H9 (cell line): Measurements from ENCODE around the gene STRIT1. TPM values are rescaled to one million over a fixed set of nuclear protein-coding genes. Genes with fewer than 3 reads are reported as not detected.

ENCODE experiments used
- DNase-seq: peaks from one replicate; pipeline ENCODE4 v3.0.0-alpha.2; 2017
- H2AFZ ChIP-seq: one replicate; pipeline ENCODE4 v1.6.1; 2013; ENCODE audit warnings: mild to moderate bottlenecking, low read length, control low read depth, moderate library complexity
- H2AK5ac ChIP-seq: 2 replicates; pipeline ENCODE4 v1.6.1; 2013; ENCODE audit warnings: low read length, control low read depth, mixed read lengths; ENCODE audit not compliant: insufficient read length
- H2BK120ac ChIP-seq: one replicate; pipeline ENCODE4 v1.6.1; 2013; ENCODE audit warnings: low read depth, mild to moderate bottlenecking, low read length, control low read depth, inconsistent platforms; ENCODE audit not compliant: poor library complexity, severe bottlenecking
- H2BK12ac ChIP-seq: 2 replicates; pipeline ENCODE4 v1.6.1; 2013; ENCODE audit warnings: low read length, control low read depth, mixed read lengths, low read depth; ENCODE audit not compliant: insufficient read length
- H2BK15ac ChIP-seq: 2 replicates; pipeline ENCODE4 v1.6.1; 2013; ENCODE audit warnings: low read depth, low read length, control low read depth
- H2BK20ac ChIP-seq: one replicate; pipeline ENCODE4 v1.6.1; 2013; ENCODE audit warnings: low read depth, mild to moderate bottlenecking, low read length, control low read depth, inconsistent platforms; ENCODE audit not compliant: poor library complexity, severe bottlenecking
- H2BK5ac ChIP-seq: 2 replicates; pipeline ENCODE4 v1.6.1; 2013; ENCODE audit warnings: low read length, control low read depth, mixed read lengths; ENCODE audit not compliant: insufficient read length
- H3K14ac ChIP-seq: 2 replicates; pipeline ENCODE4 v1.6.1; 2013; ENCODE audit warnings: low read length, control low read depth; ENCODE audit not compliant: insufficient read depth
- H3K18ac ChIP-seq: 2 replicates; pipeline ENCODE4 v1.6.1; 2013; ENCODE audit warnings: low read depth, mild to moderate bottlenecking, mixed read lengths, low read length, control low read depth; ENCODE audit not compliant: insufficient read length
- H3K23ac ChIP-seq: 2 replicates; pipeline ENCODE4 v1.6.1; 2013; ENCODE audit warnings: low read length, control low read depth, mixed read lengths, low read depth; ENCODE audit not compliant: insufficient read length
- H3K23me2 ChIP-seq: 2 replicates; pipeline ENCODE4 v1.6.1; 2013; ENCODE audit warnings: low read depth, mild to moderate bottlenecking, mixed read lengths, low read length, control low read depth; ENCODE audit not compliant: insufficient read length, poor library complexity, severe bottlenecking
- H3K27ac ChIP-seq: 2 replicates; pipeline ENCODE4 v1.5.1; 2013; ENCODE audit warnings: low read length, control low read depth, mixed read lengths, low read depth; ENCODE audit not compliant: insufficient read length
- H3K27me3 ChIP-seq: 2 replicates; pipeline ENCODE4 v1.6.1; 2013; ENCODE audit warnings: low read length, control low read depth, inconsistent platforms; ENCODE audit not compliant: insufficient read depth
- H3K4ac ChIP-seq: 2 replicates; pipeline ENCODE4 v1.6.1; 2013; ENCODE audit warnings: low read depth, mild to moderate bottlenecking, control low read depth, inconsistent platforms, low read length, moderate library complexity
- H3K4me1 ChIP-seq: 2 replicates; pipeline ENCODE4 v1.6.1; 2013; ENCODE audit warnings: low read length, control low read depth, inconsistent platforms; ENCODE audit not compliant: insufficient read depth
- H3K4me2 ChIP-seq: 2 replicates; pipeline ENCODE4 v1.6.1; 2013; ENCODE audit warnings: low read length, control low read depth, mixed read lengths; ENCODE audit not compliant: insufficient read length, insufficient read depth
- H3K56ac ChIP-seq: 2 replicates; pipeline ENCODE4 v1.6.1; 2013; ENCODE audit warnings: low read depth, mild to moderate bottlenecking, mixed read lengths, low read length, control low read depth; ENCODE audit not compliant: insufficient read length
- H3K79me1 ChIP-seq: 2 replicates; pipeline ENCODE4 v1.6.1; 2013; ENCODE audit warnings: low read depth, mild to moderate bottlenecking, moderate library complexity, low read length, control low read depth, inconsistent platforms; ENCODE audit not compliant: insufficient read depth, poor library complexity, severe bottlenecking
- H3K79me2 ChIP-seq: 2 replicates; pipeline ENCODE4 v1.6.1; 2013; ENCODE audit warnings: low read length, control low read depth, inconsistent platforms; ENCODE audit not compliant: insufficient read depth
- H3K9ac ChIP-seq: 2 replicates; pipeline ENCODE4 v1.6.1; 2013; ENCODE audit warnings: low read length, control low read depth, mixed read lengths; ENCODE audit not compliant: insufficient read length; ENCODE audit errors: extremely low read depth
- H3K9me3 ChIP-seq: one replicate; pipeline ENCODE4 v1.6.1; 2013; ENCODE audit warnings: low read depth, low read length, inconsistent platforms; ENCODE audit not compliant: control insufficient read depth
- H3T11ph ChIP-seq: one replicate; pipeline ENCODE4 v1.6.1; 2013; ENCODE audit warnings: mild to moderate bottlenecking, low read length, control low read depth, inconsistent platforms
- H4K20me1 ChIP-seq: one replicate; pipeline ENCODE4 v1.6.1; 2013; ENCODE audit not compliant: control insufficient read depth, insufficient read length, insufficient read depth
- H4K5ac ChIP-seq: 2 replicates; pipeline ENCODE4 v1.6.1; 2013; ENCODE audit warnings: low read depth, mild to moderate bottlenecking, mixed read lengths, low read length, control low read depth; ENCODE audit not compliant: insufficient read length
- H4K8ac ChIP-seq: replicated peaks from 2 replicates; pipeline ENCODE4 v1.6.1; 2013; ENCODE audit warnings: low read length, control low read depth, mixed read lengths, low read depth; ENCODE audit not compliant: insufficient read length
- H4K91ac ChIP-seq: 2 replicates; pipeline ENCODE4 v1.6.1; 2013; ENCODE audit warnings: low read depth, mild to moderate bottlenecking, moderate library complexity, mixed read lengths, low read length, control low read depth; ENCODE audit not compliant: insufficient read length
- H3K27ac Mint-ChIP-seq, 3 experiments: 2 replicates in 2 of 3; 3 replicates in 1 of 3; pipeline ENCODE4 v1.8.0; 2020 to 2021; ENCODE audit warnings: mixed read lengths in 3 of 3, mild to moderate bottlenecking in 1 of 3, moderate library complexity in 1 of 3
- H3K27me3 Mint-ChIP-seq: 2 replicates; pipeline ENCODE4 v1.8.0; 2021; ENCODE audit warnings: low read depth, mild to moderate bottlenecking, moderate library complexity, mixed read lengths
- H3K36me3 Mint-ChIP-seq, 3 experiments: 2 replicates in 2 of 3; 3 replicates in 1 of 3; pipeline ENCODE4 v1.8.0; 2020 to 2021; ENCODE audit warnings: low read depth in 3 of 3, mixed read lengths in 3 of 3; ENCODE audit not compliant: insufficient read depth in 1 of 3
- H3K4me1 Mint-ChIP-seq, 2 experiments: 2 replicates each; pipeline ENCODE4 v1.8.0; 2020; ENCODE audit warnings: mixed read lengths in 2 of 2
- H3K4me3 Mint-ChIP-seq, 2 experiments: 2 replicates in 1 of 2; 3 replicates in 1 of 2; pipeline ENCODE4 v1.8.0; 2020 to 2021; ENCODE audit warnings: mild to moderate bottlenecking in 2 of 2, mixed read lengths in 2 of 2, moderate library complexity in 1 of 2
- H3K9me3 Mint-ChIP-seq, 2 experiments: 2 replicates in 1 of 2; 3 replicates in 1 of 2; pipeline ENCODE4 v1.8.0; 2020; ENCODE audit warnings: mild to moderate bottlenecking in 2 of 2, mixed read lengths in 2 of 2, moderate library complexity in 1 of 2
- CTCF ChIP-seq: fragments of 200-600 bp; sonication (generic); conservative IDR thresholded peaks from 3 replicates; pipeline ENCODE4 v1.8.0; 2021; ENCODE audit warnings: antibody characterized with exemption, mild to moderate bottlenecking
- WGBS: extraction: QIAGEN DNeasy Blood & Tissue Kit; methylation state at CpG from one replicate; pipeline ENCODE4 v1.1.7; 2013; ENCODE audit warnings: missing lambda C conversion rate, low lambda C conversion rate, mixed read lengths; ENCODE audit not compliant: insufficient read length; ENCODE audit errors: extremely low coverage; 5-methylcytosine and 5-hydroxymethylcytosine counted together
- total RNA-seq: library from RNA; stranded (reverse); gene quantifications from 2 replicates; pipeline ENCODE4 v1.2.1, GENCODE V29; 2021

STRIT1 gene
- total RNA-seq, 1 experiment from 2014 or later = not detected

GRCh38 chr3:155282385-155283091 lies 10.9 kb downstream of the STRIT1 start:
- H3K23me2 ChIP-seq = no peaks in the 10 kb centered on the region
- H4K5ac ChIP-seq = no peak overlapping the region
- no peaks in the 10 kb centered on the region for H3K27me3 ChIP-seq
- no peaks in the 10 kb centered on the region for H3K9me3 ChIP-seq
- H3K27ac ChIP-seq = no peak overlapping the region
- H2BK120ac ChIP-seq = no peak overlapping the region
- no peaks in the 10 kb centered on the region for H3K79me1 ChIP-seq
- H2AK5ac ChIP-seq = no peak overlapping the region
- Mint-ChIP-seq H3K27ac (no peak overlapping the region), H3K36me3 (peaks cover 0 to 40% (median 28%) of the 10 kb centered on the region in 3 experiments), H3K9me3 (peaks cover 2 to 31% of the 10 kb centered on the region in 2 experiments), H3K4me1 (peaks cover 3 to 8% of the 10 kb centered on the region in 2 experiments; a peak in 3 of 4 replicates), H3K27me3 (peaks cover 2% of the 10 kb centered on the region), H3K4me3 (no peak overlapping the region)
- no peak overlapping the region for H2BK20ac ChIP-seq
- no peak overlapping the region for H3K4ac ChIP-seq
- no peak overlapping the region for H2AFZ ChIP-seq
- H3K56ac ChIP-seq = no peak overlapping the region
- no CpG with 5 or more reads among the region's 6 CpGs for WGBS
- H4K8ac ChIP-seq = no peak overlapping the region
- H3K4me1 ChIP-seq = peaks cover 3% of the 10 kb centered on the region; the same call in 1 of the 2 replicates
- H3K14ac ChIP-seq = no peak overlapping the region
- H4K91ac ChIP-seq = no peak overlapping the region
- no peak overlapping the region for H2BK12ac ChIP-seq
- DNase-seq = no peak
- no peak overlapping the region for H3K18ac ChIP-seq
- H2BK15ac ChIP-seq = no peak overlapping the region
- H3K79me2 ChIP-seq = no peaks in the 10 kb centered on the region
- TF ChIP-seq CTCF = no peak
- H4K20me1 ChIP-seq = no peaks in the 10 kb centered on the region
- H3K23ac ChIP-seq = no peak overlapping the region
- H3T11ph ChIP-seq = no peak overlapping the region
- H3K4me2 ChIP-seq = no peak overlapping the region
- H3K9ac ChIP-seq = no peak overlapping the region
- no peak overlapping the region for H2BK5ac ChIP-seq
